ENCODE results near the gene ZNF26.
"Not testable (repeated sequence)": the region's sequence is repeated elsewhere in the genome, so short reads cannot be mapped to it uniquely, and the experiment has no call there.

Gene ZNF26

GRCh38 chr12:132955094-132956010, 30.8 kb upstream of the ZNF26 start:
- peak; percentile 24 to 30 for ATAC-seq

GRCh38 chr12:132956011-132956788, 30.0 kb upstream of the ZNF26 start, which contains the start of gene ZNF605:
Gene ZNF605 (minus strand): TSS chr12:132956306. CDS start chr12:132945635, 10,671 bp downstream.
- peak; percentile 95 to 97 for ATAC-seq

DNA sequence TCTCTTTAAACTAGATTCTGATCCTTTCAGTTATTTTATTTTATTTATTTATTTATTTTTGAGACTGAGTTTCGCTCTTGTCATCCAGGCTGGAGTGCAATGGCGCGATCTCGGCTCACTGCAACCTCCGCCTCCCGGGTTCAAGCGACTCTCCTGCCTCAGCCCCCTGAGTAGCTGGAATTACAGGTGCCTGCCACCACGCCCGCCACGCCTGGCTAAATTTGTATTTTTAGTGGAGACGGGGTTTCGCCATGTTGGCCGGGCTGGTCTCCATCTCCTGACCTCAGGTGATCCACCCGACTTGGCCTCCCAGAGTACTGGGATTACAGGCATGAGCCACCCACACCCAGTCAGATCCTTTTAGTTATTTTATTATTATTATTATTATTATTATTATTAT, 24.4 kb upstream of the ZNF26 start:
- ATAC-seq = not testable (repeated sequence)

- ATAC-seq = not testable (repeated sequence)
Measured at GRCh38 chr12:132963947-132964346, 22.2 kb upstream of the ZNF26 start.

DNA sequence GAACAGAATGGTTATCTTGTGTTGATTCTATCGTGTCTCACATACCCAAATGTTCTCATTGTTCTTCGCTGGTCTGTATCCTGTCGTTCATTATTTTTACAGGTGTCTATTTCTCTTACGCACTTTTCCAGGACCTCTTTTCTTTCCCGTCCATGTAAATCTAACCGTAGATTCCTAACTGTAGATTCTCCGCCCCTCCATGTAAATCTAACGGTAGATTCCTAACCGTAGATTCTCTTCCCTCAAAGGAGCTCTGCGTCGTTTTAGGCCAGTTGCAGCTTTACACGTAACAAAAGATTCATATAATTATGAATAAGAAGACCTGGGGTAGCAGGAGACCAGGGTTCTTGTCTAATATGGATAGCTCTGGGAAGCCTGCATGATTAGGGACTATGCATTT, 20.4 kb upstream of the ZNF26 start:
- no peak for ATAC-seq

DNA sequence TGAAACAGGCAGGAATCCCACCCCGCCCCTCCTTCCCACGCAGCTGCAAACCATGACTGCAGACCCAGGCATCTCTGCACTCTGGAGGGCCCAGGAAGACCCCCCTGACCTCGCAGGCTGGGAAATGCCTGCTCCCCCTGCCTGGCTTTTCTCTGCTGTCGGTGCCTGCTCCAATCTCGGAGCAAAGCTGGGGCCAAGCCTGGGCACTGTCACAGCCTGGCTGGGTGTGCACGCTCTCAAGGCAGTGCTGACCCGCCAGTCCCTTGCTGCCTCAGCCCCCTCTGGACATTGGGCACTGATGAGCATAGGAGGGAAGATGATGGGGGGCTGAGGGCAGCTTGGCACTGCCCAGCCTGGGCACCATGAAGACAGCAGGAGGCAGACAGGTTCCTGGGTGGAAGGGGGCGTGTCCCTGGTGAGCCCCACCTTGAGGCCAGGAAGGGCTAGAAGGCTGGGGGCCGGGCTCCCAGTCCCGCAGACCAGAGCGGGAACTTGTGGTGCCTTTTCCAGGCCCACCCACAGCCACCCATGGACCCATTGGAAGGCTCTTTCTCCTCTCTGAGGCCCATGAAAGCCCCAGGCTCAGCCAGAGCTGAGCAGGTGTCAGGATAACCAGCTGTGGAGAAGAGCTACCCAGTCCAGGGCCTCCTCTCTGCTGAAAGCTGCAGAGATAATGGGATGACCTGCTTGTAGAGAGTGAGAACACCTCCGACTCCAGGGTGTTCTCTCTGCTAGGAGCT, 19.3 kb upstream of the ZNF26 start:
- ATAC-seq = no peak

DNA sequence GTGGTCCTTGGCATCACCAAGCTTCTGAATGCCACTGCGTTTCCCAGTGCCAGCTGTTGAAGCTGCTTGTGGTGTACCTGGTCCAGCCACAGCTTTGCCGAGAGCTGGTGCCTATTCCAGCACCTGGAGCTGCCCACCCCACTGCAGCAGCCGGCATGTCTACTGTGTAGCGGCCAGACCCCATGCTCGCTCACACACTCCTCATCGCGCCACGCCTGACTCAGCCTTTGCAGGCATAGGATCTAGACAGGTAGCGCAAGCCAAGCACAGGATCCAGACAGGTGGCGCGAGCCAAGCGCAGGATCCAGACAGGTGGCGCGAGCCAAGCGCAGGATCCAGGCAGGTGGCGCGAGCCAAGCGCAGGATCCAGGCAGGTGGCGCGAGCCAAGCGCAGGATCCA, 18.4 kb upstream of the ZNF26 start:
- no peak for ATAC-seq

GRCh38 chr12:132972374-132972773, 13.8 kb upstream of the ZNF26 start:
- ATAC-seq = no peak

DNA sequence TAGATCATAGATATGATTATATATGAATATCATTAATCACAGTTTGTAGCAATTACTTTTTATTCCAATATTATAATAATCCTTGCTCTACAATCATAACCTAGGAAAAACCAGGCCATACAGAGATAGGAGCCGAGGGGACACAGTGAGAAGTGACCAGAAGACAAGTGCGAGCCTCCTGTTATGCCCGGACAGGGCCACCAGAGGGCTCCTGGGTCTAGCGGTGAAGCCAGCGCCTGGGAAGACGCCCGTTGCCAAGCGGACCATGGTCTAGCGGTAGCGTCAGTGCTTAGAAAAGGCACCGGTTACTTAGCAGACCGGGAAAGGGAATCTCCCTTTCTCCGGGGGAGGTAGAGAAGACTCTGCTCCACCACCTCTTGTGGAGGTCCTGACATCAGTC, 9.3 kb upstream of the ZNF26 start:
- not testable (repeated sequence) for ATAC-seq

- no peak for ATAC-seq
Measured at GRCh38 chr12:132986885-132987225, 688 bp downstream of the ZNF26 start.

GRCh38 chr12:132998741-132999140, 12.6 kb downstream of the ZNF26 start:
- ATAC-seq = no peak

DNA sequence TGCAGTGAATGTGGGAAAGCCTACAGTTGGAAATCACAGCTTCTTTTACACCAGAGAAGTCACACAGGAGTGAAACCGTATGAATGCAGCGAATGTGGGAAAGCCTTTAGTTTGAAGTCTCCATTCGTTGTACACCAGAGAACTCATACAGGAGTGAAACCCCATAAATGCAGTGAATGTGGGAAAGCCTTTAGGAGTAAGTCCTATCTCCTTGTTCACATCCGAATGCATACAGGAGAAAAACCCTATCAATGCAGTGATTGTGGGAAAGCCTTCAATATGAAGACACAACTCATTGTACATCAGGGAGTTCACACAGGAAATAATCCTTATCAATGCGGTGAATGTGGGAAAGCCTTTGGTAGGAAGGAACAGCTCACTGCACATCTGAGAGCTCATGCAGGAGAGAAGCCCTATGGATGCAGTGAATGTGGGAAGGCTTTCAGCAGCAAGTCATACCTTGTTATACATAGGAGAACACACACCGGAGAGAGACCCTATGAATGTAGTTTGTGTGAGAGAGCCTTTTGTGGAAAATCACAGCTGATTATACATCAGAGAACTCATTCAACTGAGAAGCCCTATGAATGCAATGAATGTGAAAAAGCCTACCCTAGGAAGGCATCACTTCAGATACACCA, 24.6 kb downstream of the ZNF26 start:
- ATAC-seq = no peak

- ATAC-seq = no peak
Measured at GRCh38 chr12:133023566-133023965, 37.4 kb downstream of the ZNF26 start.

DNA sequence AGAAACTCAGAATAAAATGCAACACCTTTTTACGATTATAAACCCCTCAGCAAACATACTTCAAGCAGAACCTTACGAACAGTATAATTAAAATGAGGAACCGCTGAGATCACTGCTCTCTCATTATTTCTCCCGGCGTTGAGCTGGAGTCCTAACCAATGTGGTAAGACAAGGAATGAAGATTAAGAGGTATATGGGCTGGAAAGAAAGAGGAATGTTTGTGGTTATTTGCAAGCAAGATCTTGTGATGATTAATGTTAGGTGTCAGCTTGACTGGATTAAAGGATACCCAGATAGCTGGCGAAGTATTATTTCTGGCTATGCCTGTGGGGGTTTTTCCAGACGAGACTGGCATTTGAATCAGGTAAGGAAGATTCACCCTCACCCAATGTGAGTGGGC, 40.8 kb downstream of the ZNF26 start:
- no peak for ATAC-seq

- peak; percentile 95 to 97 for ATAC-seq
Measured at GRCh38 chr12:133037207-133038005, 51.2 kb downstream of the ZNF26 start, which contains the start of gene ZNF84. Gene ZNF84 (plus strand): TSS chr12:133037509. CDS start chr12:133041468, 3,959 bp downstream.

DNA sequence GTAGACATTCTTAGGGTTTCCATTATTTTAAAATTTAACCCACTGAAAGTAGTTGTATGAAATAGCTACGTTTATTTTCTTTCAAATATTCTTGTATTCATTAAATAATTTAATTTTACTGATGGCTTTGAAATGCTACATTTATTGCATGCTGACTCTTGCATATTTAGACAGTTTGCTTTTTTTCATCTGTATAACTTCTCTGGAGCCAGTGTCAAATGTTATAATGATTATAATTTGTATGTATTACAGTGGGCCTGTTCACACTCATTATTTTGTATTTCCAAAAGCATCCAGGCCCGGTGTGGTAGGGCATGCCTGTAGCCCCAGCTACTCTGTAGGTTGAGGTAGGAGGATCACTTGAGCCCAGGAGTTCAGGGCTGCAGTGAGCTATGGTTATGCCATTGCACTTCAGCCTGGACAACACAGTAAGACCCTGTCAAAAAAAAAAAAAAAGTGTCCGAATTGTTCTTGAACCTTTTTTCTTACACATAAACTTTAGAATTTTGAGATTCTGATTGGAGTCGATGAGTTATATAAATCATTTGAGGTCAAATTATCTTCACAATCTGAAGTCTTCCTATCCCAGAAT, 52.0 kb downstream of the ZNF26 start:
- ATAC-seq = no peak

DNA sequence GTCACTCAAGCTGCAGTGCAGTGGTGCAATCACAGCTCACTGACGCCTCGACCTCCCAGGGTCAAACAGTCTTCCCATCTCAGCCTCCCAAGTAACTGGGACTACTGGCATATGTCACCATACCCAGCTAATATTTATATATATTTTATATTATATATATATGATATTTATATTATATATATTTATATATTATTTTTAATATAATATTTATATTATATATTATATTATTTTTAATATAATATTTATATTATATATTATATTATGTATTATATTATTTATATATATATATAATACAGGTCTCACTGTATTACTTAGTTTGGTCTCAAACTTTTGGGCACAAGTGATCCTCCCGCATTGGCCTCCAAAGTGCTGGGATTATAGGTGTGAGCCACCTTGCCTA, 60.5 kb downstream of the ZNF26 start:
- no peak for ATAC-seq

GRCh38 chr12:133057446-133057845, 71.3 kb downstream of the ZNF26 start:
- no peak for ATAC-seq

GRCh38 chr12:133058203-133059113, 72.3 kb downstream of the ZNF26 start:
- no peak for ATAC-seq

DNA sequence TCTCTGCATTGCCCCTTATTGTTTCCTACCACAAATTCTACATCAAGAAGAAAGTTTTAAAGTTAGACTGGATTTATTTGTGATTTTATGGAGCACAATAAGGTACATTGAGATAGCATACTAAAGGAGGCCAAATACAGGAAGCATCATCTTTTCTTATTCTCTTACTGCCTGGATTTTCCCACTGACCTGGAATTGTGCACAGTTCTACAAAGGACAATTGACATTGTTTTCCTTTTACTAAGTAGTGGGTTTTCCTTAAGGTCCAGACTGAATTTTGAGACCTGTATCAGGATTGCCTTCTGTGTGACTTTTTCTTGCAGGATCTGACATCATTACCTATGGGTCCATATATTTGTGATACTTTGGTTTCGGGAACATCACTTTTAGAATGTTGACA, 75.8 kb downstream of the ZNF26 start:
- no peak for ATAC-seq
